Suppressor macrophage treated with lipopolysaccharide for 4 hours (primary cell): ENCODE measurements around the gene PIK3R1.

Experiments
- DNase-seq: peaks from one replicate; pipeline ENCODE4 v3.0.0-alpha.2; 2020

The PIK3R1 gene

DNA sequence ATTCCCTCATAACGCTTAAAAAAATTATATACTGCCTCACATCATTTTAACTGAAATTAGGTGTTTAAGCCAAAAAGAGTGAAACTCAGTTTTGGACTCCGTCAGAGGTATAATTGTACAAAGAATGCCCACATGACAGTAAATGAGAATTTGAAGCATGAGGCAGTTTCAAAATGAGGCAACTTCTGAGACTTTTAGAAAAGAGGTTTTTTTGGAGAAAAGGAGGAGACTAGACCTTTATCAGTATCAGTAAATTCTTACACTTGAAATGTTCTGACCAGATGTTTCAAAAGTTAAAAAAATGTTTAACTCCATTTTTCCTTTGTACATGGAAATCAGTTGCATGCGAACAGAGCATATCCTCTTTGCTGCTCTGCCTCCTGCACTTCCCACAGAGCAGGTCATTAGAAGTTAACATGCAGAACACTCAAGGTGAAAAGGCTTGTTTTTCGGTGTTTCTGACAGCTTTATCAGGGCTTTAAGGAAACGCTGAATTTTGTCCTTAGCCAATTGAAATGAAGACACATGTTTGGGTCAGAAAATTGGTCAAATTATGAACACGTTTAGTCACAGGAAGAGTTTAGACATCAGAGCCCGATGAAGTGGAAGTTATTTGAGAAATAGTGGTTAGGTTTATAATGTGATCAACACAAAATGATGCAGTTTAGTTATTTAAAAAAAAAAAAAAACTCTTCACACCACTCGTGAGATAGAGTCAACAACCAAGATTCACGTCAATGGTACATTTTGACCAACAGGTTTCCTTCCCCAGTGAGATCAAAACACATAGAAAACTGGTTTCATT lies 59.5 kb downstream of the PIK3R1 start:
- no peak for DNase-seq

DNA sequence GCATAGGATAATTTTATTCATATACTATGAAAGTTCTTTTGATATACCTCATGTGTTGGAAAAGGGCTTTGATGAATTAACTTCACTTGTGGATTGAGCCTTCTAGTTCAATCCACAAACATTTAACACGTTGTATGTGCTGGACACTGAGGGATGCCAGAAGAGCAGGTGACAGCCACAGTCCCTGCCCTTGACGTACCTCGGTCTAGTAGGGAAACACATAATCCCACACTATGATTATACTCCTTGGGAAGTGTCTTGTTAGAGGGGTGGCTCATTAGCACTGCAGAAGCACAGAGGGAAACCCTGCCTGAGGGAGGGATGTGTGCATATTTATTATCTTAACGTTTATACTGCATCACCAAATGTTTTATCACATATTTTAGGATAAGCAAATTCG lies 61.2 kb downstream of the PIK3R1 start:
- no peak for DNase-seq

DNA sequence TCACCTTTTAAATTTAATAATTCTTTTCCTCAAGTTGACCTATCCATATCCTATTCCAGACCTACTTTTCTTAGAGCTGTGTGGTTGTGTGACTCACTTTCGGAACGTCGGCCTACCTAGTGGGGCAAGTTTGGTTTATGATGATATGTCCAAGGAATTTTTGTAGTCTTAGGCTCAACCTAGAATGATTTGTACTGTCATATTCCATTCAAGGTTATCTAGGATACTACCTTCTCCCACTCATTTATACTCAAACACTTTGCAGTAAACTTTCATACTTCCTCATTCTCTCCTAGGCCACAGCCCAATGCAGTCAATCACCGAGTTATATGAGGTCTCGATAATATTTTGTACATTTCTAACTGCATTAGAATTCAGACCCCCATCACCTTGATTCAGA lies 61.9 kb downstream of the PIK3R1 start:
- no peak for DNase-seq

DNA sequence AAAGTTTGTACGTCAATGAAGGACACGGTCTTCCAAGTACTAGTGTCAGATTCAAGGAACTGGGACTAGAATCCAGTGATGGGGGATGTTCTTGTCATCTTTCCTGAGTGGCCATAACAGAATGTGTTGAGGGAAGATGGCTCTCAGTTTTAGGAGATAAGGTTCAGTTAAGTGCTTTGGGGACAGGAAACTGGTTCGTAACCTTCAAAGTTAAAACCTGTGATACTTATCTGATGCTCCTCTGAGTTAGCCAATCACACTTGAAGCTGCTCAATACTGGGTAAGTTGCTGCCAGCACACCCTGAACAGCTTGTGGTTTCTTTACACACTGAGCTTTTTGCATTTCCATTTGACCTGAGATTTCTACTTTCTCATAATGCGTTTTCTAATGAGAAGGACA lies 64.4 kb downstream of the PIK3R1 start:
- no peak for DNase-seq

DNA sequence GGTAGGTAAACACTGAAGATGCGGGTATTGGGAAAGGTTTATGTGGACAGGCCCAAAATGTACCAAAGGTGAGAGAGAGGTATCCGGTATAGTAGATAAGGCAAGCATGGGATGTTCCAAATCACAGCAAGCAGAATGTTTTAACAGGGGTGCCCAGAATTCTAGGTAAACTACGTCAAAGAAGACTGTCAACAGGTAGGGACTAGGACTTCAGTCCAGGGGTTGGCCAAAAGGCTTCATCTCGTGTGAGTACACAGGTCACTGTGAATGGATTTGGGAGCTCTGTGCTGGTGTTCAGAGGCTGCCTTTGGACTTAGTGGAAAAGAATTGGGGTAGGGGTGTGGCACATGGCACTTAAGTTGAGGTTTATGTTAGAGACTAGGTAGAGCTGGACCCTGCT lies 66.4 kb downstream of the PIK3R1 start:
- DNase-seq: no peak

DNA sequence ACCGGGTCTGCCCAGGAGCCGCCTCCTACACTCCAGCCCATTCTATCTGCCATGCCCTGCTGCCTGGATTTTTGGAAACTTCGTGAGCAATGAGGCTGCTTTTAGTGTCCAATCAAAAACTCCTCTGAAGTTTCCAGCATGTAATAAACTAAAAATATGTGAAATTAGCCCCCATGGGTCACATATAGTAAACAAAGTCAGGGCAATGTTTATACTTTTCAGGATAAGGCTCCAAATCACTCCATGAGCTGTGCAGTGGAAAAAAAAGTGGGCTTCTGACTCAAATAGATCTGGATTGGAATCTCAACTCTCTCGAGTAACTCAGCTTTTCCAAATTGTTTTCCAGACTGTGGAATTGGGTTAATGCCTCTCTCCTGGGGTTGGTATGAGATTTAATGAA lies 68.2 kb downstream of the PIK3R1 start:
- no peak for DNase-seq

DNA sequence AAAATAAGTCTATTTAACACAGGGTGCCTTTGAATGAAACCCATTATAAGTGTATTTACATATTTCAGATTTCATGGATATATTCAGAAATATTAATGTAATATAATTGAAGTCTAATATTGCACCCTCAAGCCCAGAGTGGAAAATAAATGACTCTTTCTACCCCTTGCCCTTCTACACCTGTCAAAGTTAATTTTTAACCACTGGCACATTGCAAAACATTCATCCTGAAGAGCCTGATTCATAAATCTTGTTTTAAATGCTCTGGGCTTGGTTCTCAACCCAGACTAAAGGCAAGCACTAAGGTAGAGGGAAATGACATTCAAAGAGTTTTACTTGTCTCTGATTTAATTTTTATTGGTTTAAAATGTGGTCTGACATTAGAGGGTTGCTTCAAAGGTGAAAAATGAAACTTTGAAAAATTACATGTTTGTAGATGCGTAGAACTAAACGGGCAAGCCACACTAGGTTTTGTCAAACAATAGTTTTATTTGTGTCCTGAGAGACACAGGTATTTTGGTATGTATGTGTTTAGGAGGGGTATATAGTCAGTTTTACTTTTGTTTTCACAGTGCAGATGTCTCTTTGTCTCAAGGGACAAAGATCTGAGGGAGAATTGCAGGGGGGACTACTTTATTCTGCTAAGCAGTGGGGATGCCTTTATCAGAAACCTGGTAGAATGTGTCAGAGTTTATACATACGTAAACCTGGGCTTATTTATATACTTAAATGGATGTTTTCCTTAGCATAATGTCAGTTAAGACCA lies 69.7 kb downstream of the PIK3R1 start:
- DNase-seq: no peak

DNA sequence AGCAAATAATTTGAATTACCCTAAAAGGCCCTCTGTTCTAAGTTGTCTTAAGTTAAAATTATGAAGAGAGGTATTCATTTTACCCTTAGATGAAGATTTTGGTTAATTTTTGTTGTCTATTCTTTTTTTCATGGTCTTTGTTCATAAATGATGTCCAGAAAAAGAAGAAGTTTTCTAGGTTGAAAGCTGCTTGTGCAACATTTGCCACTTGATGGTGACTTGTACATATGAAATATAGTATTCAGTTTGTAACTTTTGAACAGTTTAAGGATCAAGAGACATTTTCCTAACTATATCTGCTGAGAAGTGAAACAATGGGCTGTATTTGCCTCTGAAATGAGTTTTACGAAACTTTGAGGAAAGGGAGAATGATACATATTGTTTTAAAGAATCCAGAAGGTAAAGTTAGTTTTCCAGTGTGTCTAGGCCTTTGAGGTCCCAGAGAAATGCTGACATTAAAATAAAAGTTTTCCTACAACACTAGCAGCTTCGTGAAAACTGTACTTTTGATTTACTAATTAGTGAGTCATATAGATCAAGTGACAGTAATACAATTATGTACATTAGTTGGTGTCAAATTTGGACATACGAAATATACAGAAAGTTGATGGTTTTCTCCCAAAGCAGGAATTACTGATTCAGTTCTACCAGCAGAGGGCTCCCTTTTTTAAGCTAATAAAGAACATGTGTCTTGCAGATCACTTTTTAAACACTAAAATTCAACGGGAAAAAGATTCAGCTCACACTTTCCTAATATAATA lies 70.5 kb downstream of the PIK3R1 start:
- peak; percentile 80 for DNase-seq

DNA sequence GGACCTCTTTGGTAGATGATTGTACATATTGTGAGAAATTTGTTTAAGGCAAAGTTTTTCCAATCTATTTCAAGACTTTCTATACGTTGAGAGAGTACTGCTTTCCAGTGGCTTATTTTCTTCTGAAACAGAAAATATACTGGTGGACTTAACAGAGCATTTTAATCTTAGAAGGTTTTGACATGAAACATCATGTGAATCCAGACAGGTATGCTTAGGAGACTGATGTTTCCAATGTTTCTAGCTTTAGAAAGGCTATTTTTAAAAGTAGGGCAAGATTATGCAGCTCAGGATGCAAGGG lies 71.0 kb downstream of the PIK3R1 start:
- DNase-seq: no peak

DNA sequence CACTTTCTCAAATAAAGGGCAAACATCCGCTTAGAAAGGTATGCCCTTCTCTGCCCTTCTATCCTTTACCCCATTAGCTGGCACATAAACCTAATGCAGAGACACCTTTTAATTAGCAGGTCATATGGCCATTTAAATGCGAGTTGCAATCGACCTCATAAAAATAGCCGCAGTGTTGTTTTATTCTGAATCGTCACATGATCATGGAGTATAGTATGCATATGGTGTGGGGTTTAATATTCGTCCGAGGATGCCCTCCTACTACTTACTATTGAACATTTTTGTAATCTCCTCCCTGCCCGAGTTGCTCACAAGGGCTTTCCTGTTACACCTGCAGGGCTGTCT lies 72.0 kb downstream of the PIK3R1 start:
- no peak for DNase-seq

DNA sequence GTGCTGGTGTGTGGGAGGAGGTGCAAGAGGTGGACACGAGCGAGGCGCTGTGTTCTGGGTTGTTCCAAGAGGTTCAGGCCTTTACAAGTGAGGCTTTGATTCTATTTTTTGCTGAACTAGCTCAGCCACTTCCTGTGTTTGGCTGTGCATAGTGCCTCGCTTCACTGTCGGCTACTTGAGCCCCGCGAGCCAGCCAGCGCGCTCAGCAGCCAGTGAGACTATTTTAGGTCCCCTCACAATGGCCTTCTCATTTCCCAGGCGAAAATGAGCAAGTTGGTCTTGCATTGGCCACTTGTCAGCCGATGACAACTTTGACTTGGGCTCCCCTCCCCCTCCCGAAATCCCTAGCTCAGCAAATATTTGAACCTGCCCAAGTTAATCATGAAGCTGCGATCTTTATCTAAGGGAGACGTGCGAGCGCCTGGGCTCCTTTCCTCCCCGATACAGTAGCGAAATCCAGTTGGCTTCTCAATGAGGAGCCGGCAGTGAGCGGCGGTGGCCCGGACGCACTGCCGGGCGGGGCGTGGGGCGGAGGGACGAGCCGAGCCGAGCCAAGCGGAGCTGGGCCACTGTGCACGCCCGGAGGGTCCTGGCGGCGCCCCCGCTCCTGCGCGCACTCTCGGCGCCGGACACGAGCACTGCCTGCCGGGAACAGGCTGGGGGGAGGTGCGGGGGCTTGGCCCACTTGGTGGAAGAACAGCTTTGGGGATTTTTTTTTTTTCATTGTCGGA lies 72.6 kb downstream of the PIK3R1 start:
- DNase-seq: peak; percentile 45

DNA sequence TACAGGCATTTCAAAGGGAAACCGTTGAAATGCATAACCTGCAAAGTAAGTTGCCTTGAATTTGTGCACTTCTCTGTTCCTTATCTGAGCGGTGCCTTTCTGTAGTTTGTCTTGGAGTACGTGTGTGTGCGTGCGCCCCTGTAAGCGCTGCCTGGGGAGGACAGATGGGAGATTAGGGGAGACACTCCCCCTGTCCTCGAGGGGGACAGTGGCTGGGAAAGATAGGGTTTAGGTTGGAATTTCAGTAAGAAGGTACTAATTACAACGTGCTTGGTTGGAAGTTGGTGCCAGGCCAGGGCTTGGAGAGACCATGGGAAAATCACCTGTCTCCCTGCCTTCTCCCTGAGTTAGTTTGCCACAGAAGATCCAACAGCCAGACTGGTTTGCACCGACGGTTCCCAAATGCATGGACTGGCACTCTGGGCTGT lies 73.2 kb downstream of the PIK3R1 start:
- no peak for DNase-seq

DNA sequence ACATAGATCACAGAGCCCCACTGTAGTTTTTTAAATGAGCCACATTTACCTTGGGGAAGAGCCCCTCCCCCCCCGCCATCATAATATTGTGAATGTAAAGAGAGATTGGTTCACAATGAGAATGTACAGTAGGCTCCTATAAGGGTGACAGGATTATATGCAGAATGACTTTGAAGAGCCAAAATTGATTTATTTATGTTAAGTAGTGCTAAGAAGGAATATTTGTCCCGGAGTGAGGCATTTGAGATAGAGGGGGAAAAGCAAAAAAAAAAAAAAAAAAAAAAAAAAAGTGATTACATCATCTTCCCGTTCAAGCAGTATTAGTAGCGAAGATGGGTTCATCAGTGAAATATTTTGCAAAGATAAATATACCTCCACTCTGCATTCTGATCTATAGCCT lies 73.9 kb downstream of the PIK3R1 start:
- no peak for DNase-seq

DNA sequence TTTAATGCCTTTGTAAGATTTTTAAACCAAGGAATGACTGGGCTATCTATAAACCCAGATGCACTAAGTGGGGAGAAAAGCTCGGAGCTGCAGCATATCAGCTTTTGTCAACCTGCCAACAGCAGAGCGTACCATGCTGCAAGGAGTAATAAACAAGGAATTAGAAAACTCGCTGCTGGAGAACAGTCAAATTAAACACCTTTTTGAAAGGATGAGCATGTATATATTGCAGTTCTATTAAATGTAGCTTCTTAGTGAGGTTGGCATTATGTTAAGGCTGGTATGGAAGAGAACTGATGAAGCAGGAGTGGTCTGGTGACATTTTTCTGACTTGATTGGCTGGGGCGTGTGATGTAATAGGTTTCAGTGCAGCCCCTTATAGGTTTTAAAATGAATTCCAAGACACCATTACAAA lies 74.7 kb downstream of the PIK3R1 start:
- DNase-seq: no peak

DNA sequence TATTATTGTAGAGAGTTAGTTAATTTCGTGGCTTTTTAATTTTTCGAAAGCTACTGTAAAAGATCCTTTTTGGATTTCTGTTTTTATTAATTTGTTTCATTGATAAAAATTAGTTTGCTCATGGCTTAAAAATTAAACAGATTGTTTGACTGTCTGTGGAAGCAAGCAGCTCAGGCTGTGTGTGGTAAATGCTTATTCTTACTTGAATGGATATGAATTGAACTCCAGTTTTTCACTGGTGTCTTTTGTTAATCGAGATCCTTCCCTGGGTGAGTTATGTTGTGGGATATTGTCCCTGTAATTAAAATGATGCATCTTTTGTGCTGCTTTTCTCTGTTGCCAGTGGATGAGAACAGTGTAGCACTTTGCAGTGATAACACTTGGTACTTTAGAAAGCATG lies 75.3 kb downstream of the PIK3R1 start:
- no peak for DNase-seq

DNA sequence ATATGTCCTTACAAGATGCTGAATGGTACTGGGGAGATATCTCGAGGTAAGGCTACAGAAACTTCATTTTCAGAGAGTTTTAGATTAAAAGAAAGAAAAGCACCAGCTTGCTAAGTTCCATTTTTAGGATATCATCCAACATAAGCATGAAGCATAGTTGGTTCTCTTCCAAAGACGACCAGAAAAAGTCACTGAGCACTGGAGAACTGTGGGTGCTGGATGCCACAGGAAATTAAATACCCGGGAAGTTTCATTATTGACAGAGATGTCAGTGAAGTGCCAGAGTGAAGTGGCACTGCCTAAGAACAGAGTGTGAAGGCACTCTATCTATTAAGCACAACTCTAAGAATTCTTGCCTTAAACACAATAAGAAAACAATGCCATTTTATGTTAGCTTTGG lies 76.8 kb downstream of the PIK3R1 start:
- no peak for DNase-seq

DNA sequence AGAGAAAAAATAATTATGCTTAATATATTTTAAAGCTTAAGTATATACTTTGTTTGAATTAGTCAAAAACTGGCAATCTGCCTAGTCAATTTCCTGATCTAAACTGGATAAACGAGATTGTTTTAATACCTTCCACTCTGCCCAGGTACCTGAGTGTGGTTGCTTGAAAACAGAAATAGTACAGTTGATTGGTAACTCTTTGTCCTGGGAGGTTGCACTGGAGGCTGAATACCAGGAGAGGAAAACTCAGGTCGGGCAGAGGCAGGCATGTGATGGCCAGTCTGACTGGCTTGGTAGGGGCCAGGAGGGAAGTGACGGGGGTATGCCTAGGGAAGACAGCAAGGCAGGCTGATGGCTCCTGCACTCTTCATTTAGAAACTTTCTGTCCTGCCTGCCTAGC lies 80.2 kb downstream of the PIK3R1 start:
- no peak for DNase-seq

DNA sequence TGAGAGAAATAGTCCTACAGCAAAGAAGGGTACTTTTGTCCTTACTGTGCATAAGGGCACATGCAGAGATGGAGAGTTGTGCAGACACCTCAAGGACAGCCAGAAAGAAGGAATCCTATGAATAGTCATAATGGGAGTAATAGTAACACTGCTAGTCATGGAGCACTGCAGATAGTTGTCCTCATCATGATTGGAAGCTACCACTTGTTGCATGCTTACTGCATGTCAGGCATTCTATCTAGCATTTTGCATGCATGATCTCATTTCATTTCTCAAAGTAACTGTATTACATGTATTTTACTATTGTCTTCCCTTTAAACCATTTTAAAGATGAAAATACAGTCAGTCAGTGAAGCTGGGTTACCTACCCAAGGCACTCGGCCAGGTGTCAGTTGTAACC lies 81.3 kb downstream of the PIK3R1 start:
- no peak for DNase-seq

DNA sequence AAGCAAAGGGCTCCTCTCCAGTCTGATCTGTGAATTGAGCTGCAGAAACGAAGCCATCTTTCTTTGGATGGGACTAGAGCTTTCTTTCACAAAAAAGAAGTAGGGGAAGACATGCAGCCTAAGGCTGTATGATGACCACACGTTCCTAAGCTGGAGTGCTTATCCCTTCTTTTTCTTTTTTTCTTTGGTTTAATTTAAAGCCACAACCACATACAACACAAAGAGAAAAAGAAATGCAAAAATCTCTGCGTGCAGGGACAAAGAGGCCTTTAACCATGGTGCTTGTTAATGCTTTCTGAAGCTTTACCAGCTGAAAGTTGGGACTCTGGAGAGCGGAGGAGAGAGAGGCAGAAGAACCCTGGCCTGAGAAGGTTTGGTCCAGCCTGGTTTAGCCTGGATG lies 82.1 kb downstream of the PIK3R1 start:
- DNase-seq: no peak

DNA sequence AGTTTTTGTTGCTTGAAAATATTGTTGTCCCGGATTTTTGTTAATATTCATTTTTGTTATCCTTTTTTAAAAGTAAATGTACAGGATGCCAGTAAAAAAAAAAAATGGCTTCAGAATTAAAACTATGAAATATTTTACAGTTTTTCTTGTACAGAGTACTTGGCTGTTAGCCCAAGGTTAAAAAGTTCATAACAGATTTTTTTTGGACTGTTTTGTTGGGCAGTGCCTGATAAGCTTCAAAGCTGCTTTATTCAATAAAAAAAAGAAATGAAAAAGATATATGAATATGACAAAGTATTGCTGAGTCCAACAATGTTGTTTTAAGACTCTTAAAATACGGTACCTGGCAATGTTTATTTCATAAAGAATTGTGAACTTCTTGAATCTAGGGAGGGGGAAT lies 82.9 kb downstream of the PIK3R1 start:
- DNase-seq: no peak

DNA sequence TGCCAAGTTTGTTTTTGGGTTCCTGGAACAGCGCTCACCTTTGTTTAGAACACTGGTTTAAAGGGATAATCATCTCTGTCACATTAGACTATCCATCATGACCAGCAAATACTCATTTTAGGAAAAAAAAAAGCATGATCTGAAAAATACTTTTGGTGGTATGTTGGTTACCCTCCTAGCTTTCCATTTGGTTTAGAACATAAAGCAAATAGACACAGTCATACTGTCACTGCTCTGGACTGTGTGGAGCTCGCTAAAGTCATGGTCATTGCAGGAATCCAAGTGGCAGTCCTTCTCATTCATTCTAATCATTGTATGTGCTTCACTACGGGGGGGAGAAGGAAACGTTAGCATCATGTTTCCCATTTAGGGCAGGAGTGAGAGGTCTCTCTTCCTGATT lies 83.5 kb downstream of the PIK3R1 start:
- no peak for DNase-seq

DNA sequence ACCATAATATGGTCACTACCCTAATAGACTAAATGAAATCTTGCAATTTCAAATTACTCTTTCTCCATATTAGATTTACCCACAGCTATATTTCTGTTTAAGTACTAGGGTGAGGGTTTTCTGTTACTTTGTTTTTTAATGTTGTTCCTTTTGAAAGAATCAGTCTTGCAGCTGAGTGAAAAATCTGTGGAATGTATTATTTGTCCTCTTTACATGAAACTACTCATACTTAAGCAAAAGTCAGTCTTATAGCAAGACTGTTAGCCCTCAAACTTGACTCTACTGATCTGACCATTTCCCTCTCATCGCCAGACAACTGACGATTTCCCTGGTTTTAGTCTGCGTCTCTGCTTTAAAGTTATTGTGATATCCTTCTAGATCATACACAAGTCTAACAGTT lies 84.0 kb downstream of the PIK3R1 start:
- DNase-seq: no peak

DNA sequence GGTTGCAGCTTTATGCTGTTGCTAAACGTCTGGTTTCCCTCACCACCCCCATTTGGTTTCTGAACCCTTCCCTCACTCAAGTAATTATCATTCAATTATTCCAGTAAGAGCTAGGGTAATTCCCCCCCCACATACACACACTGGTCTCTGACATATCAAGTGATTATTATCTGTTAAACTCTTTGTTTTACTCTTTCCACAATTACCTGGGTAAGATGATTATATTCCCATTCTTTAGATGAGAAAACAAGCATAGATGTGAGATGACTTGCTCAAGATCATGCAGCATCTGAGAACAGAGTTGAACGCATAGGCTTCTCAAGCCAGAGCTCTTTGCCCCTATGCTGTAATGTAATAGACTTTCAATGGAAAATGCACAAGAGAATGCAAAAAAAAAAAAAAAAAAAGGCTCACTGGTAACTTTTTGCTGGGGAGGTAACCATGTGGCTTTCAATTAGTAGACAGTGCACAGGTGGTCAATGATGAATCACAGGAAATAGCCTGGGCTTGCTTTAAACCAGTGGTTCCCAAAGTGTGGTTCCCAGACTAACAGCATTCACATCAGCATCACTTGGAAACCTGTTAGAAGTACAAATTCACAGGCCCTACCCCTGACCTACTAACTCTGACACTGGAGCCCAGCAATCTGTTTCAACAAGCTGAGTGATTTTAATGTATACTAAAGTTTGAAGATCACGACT lies 87.6 kb downstream of the PIK3R1 start:
- DNase-seq: no peak
